Hippocampal formation (tissue), 2 donors: ENCODE measurements around the gene SULT2B1.
A peak's percentile ranks its signal among the peaks of the same experiment; 100 is the strongest.
"Not testable (repeated sequence)": the region's sequence is repeated elsewhere in the genome, so short reads cannot be mapped to it uniquely, and the experiment has no call there.

Experiments used
- DNase-seq, 2 donors: peaks; one replicate each; lab custom pipeline; 2025; lab: John Stamatoyannopoulos, UW

The SULT2B1 gene

DNA sequence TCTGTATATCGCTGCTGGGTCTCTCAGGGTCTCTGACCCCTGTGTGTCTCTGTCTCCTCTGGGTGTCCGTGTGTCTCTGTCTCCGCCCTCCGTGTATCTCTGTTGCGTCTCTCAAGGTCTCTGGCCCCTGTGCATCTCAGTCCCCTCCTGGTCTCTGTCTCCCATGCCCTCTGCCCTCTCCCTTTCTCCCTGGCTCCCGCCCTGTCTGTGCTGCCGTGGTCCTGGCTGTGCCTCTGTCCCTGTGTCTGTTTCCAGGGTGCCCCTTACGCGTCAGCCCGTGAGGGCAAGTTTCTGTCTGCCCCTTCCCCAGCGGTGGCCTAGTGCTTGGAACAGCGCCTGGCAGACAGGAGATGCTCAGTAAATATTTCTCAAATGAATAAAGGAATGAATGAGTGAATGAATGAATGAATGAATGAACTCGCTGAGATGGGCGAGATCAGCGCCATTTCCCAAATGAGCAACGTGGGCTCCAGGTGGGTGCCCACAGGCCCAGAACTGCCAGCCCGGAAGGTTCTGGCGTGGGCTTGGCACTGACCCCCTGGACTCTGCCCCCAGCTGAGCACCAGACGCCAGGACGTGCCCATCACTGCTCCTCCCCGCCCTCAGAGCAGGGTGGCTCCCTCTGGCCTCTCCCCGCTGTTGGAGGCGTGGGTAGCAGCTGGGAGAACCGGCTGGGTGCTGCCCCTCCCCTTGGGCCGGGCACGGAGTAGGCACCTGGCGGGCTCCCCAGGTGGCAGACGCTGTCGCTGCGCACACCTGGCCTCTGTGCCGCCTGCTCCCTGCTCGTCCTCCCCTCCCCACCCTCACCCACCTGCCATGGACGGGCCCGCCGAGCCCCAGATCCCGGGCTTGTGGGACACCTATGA lies at the start of gene SULT2B1:
SULT2B1 (plus strand) TSS at position 736 of the 866 bp plus-strand sequence; CDS start at position 817, 81 bp downstream.
- no peak for DNase-seq

DNA sequence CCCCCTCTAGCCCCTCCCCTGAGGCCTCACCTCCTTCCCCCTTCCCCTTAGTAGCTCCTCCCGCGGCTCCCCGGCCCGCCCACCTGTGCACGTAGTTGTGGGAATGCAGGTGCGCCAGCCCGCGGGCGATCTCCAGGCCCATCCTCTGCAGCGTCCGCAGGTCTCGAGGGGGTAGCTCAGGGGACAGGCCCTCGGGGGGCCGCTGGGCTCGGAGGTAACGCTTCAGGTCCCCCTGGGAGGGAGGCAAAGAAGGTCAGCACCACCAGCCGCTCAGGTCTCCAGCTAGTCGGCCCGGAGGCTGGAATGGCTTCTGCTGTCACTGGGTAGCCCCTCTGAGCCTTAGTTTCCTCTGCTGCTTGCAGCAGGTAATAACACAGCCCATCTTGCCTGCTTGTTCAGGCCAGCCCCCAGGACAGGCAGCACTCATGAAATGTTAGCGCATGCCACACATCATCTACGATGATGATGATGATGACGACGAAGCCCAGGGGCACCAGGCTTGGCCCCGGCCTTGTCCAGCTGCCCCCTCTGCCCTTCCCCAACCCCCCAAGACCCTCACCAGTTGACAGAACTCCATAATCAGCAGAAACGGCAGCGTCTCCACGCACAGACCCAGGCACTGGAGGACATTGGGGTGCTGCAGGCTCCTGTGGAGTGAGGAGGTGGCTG lies 49.5 kb upstream of the SULT2B1 start:
- no peak for DNase-seq

DNA sequence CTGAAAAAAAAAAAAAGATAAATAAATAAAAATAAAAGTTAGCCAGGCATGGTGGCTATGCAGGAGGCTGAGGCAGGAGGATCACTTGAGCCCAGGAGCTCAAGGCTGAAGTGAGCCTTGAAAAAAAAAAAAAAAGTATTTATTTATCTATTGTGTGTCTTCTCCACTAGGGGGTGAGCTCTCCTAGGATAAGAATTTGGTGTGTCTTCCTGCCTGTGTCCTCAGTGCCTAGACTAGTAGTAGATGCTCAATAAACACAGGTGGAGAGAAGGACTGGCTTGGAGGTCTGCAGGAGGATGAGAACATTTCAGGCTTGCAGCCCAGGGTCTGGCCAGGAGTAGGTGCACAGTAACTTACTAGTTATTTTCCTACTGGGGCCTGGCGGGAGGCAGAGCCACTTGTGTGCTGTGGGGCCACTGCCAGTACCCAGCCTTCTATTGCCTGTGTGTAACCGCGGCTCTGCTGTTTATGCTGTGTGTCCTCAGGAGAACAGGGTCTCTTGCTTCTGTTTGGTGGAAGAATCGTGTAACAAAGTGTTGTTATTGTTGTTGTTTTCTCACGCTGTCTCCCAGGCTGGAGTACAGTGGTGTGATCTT lies 45.7 kb upstream of the SULT2B1 start:
- no peak for DNase-seq

DNA sequence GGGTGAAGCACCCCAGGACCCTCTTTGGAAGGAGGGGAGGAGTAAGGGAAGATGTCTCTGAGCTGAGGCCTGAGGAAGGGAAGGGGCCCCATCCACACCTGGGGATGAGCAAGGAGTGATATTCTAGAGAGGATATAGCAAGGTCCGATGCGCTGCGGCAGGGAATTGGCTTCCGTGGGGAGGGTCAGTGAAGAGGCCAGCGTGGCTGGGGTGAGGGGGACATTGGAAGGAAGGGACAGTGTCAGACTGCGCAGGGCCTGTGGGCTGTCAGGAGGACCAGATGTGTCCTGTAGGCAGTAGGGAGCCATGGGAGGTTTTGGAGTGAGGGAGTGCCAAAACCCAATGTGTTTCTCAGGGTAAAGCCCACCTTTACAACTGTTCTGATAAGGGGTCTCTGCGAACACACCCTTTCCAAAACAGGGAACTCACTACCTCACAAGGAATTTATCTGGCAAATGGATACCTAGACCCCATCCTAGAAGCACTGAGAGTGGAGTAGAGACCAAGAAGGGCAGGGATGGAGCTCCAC lies 44.0 kb upstream of the SULT2B1 start:
- no peak for DNase-seq

DNA sequence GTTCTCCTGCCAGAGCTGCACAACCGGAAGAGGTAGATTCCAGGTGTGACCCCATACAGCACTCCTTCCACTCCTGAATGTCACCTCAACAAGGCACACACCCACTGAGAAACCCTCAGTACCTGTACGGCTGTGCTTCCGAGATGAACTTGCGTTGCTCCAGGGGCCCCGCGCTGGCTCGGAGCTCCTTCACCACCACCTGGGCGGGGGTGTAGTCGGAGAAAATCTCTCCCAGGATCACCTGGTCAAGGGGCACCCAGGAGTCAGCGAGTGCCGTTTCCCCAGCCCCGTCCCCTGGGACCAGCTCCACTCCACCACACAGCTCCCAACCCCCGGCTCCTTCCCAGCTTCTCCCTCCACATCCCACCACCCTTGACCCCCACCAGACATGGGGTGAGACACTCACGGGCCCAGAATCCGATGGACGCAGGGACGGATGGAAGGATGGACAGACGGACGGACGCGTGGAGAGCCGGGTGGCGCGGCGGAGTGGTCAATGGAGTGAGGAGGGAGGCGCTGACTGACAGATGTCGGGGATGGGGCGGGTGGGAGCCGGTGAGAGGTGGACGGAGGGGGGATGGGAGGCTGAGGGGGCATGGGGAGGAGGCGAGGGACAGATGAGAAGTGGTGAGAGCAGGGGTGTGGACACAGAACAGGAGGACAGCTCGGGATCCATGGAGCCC lies 43.1 kb upstream of the SULT2B1 start:
- DNase-seq: no peak

DNA sequence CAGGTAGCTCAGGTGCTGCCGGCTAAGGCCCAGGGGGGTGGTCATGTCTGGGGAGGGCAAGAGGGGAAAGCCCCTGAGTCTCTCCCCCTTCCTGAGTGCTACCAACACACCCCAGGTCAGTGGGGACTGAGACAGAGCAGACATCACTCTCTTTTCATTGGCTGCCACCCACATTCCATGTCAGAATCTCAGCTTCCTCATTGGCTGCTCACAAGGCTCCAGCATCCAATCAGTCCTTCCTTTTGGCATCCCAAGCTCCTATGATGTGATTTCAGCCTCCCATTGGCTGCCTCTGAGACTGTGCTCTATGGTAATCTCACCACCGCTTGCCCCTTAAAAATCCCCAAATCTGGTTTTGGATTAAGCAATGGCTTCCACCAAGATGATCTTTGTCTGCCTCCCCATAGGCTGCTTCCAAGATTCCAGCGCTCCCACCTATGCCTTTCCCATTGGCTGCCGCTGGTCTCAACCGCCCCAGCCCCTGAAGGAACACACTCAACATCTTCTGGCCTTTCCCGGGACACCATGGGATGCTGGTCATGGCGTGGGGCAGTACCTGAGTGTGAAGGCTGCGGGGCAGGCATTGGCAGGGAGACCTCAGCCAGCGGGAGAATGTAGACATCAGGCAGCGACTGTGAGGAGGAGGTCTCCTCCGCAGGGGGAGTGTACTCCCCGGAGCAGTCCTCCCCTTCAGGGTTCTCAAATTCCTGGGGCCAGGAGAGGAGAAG lies 42.3 kb upstream of the SULT2B1 start:
- DNase-seq: no peak

DNA sequence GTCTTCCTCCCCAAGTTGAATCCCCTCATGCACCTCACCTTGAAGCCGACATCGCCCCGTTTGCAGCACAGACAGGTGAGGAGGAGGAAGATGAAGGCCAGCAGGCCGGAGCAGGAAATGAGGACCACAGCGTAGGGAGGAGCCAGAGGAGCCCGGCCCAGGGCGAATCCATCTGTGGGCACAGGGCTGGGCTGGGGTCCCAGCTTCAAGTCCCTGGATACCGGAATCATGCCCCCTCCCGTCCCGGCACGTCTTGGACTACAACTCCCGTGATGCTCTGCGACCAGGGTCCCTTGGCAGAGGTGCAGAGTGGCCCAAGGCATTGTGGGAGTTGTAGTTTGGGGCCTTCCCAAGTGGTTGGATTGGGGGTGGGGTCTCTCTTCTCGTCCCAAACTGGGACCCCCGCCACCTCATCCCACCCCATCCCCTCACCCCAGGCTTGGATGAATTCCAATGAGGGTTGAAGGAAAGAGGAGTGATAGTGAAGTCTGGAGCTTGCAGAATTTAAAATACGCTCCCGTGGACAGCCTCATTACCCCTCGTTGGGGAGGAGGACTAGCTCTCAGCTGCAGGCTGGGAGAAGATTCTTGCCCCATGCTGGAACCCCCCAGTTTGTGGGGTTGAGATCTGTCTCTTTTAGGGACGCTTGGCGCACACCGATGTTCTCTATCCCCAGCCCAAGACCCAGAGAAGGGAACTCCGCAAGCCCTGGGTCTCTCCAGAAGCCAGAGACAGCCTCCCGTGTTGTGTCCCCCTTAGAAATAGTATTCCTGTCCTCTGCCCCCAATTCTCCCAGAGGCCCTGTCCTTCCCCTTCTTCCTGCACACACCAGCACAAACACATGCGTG lies 41.3 kb upstream of the SULT2B1 start:
- DNase-seq: peak; percentile 65 to 84

DNA sequence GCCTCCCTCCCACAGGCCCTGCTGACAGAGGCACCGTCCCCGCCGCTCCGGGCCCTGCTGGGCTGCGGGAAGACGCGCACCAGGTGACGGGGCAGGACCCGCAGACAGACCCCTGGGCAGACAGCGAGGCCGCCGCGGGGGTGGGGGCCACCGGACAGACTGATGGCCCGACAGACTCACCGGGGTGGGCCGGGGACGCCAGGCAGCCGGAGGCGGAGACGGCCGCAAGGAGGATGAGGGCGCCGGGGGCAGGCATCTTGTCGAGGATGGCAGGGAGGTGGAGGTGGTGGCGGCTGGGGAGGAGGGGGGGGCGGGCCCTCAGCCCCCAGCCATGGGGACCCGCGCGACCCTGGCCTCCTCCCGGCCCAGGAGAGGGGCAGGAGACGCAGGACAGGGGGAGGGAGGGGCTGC lies 40.6 kb upstream of the SULT2B1 start:
- DNase-seq: no peak

DNA sequence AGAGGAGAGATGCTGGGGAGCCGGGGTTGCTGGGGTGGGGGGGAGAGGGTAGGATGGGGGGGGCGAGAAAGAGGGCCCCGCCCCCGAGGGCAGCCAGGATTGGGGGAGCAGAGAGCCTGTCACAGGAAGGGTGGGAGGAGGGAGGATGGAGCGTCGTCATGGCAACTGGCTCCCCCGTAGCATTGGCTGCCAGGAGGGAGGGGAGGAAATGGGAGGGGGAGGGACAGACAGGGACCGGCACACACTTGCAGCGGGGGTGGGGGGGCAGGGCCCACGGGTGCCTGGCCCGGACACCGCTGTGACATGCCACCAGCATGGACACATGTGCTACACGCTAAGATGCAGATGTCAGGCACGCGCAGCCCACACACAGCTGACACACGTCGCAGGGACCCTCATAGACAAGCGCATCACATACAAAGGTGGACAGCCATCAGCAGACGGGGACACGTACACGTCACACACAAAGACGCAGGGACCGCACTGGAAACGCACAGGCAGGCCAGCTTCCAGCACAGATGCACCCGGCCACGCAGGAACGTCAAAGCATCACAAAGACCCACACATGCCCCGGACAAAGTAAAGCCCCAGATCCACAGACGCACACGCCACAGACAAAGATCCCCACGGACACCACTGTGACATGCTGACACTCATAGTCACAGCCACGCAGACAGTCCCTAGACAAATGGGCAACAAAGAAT lies 40.0 kb upstream of the SULT2B1 start, which contains the start of gene LMTK3:
LMTK3 (minus strand) TSS at position 36 of the 704 bp plus-strand sequence. CDS start 259 bp downstream, outside the sequence.
- peak; percentile 83 to 92 for DNase-seq

DNA sequence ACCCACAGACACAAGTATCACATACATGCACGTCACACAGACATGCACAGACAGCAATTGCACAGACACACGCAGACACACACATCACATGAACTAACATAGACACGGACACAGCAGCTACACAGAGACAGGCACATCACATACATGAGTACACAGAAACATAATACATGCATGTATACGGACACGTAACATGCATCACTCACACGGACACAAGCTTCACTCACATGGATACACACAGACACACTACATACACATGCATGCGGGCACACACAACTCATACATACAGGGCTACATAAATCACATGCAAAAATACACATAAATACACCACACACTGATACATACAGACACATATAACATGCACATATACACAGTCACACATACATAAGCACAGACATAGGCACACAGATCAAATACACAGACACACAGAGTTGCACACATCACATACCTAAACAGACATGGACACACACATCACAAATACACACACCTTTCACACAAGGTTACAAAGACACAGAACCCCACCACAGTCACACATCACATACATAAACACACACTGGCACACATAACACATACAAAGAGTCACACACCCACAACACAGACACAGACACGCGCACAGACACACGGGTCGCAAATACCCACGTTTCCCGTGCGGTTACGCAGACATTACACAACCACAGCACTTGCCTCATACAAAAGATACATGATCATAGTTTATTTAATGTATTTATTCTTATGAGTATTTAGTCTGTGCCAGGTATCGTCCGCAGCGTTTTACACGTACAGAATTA lies 39.3 kb upstream of the SULT2B1 start:
- DNase-seq: no peak

DNA sequence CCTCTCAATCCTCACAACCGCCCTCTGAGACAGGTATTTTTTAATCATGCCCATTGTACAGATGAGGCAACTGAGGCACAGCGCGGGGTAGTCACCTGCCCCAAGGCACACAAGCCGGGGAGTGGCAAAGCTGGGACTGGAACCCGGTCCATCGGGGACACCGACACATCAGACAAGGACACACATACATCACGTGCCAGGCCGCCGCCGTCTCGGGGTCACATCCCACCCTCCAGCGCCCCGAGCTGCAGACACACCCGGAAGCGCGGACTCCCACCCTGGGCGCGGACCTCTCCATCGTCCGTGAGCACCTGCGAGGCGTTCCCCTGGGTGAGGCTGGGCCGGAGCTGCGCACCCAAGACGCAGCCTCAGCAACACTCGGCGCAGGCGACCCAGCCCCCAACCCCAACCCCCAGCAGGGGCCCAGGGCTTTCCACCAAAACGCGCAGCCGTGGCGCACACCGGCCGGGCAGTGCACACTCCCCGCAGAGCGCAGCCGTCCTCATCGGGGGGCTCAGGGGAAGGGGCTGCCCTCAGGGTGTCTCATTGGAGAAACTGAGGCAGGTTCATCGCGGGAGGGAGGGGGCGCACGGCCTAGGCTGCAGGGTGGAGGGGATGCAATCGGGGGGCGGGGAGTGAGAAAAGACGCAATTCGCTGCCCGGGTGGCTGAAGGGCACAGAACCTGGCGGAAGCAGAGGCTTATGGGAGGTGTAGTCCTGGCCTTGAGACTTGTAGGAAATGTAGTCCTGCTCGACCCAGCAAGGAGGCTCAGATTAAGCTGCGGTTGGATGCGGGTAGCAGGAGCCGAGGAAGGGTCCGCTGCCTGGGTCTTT lies 38.5 kb upstream of the SULT2B1 start:
- peak; percentile 75 to 84 for DNase-seq

DNA sequence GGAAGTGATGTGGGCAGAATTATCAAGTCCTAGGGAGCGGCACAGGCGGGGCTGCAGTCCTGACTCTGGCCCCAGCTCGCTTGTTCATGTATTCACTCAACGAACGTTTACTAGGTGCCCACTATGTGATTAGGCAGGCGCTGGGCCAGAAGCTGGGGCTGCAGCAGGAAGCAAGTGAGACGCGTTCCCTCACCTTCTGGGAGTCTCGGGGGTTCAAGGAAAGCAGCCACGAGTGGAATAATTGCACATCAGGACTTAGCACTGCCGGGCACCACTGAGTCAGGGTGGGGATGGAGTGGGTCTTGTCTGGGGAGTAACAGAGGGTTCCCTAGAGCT lies 37.9 kb upstream of the SULT2B1 start:
- no peak for DNase-seq

DNA sequence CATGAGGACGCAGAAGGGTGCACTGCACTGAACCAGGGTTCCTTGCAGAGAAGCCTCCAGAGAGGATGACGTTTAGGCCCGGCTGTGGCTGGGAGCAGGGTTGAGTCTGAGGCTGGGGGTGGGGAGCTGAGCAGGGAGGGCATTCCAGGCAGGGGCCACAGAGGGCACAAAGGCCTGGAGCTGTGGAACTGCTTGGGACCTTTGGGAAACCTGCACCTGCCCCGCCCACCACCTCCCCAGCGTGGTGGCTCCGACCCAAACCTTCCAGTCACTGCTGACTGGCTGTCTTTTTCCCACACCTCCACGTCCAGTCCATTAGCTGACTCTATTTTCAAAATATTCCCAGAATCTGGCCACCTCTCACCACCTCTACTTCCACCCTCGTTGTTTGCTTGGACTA lies 35.4 kb upstream of the SULT2B1 start:
- no peak for DNase-seq

DNA sequence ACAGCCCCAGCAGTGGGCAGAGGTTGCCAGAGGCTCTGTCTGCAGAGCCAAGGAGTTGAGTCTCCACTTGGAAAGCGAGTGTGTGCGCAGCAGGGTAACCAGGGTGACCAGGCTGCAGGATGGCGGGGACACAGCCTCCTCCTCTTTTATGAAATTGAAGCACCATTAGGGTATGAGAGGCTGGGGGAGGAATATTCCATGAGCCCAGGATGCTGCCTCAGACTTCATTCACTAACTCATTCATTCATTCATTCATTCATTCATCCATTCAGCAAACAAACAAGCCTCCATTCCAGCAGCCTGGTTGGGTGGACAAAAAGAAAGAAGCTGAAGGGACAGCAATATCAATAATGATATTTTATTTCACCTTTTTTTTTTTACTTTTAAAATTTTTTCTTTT lies 33.8 kb upstream of the SULT2B1 start:
- no peak for DNase-seq

DNA sequence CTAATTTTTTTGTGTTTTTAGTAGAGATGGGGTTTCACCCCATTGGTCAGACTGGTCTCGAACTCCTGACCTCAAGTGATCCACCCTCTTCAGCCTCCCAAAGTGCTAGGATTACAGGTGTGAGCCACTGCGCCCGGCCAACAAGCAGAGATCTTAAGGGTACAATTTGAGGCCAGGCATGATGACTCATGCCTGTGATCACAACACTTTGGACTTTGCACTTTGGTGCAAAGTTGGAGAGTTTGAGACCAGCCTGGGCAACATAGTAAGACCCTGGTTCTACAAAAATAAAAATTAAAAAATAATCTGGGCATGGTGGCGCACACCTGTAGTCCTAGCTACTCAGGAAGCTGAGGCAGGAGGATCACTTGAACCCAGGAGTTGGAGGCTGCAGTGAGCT lies 32.5 kb upstream of the SULT2B1 start:
- DNase-seq: not testable (repeated sequence)

DNA sequence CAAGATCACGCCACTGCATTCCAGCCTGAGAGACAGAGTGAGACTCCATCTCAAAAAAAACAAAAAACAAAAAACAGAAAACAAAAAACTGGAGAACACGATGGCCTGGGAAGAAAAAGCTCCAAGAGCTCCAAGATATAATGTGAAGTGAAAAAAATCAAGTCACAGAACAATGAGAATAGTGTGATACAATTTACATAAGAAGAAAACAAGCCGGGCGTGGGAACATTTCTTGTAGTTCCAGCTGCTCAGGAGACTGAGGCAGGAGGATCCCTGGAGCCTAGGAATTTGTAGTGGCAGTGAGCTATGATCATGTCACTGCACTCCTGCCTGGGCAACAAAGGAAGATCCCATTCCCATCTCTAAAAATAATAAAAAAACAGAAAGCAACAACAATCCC lies 31.8 kb upstream of the SULT2B1 start:
- no peak for DNase-seq

DNA sequence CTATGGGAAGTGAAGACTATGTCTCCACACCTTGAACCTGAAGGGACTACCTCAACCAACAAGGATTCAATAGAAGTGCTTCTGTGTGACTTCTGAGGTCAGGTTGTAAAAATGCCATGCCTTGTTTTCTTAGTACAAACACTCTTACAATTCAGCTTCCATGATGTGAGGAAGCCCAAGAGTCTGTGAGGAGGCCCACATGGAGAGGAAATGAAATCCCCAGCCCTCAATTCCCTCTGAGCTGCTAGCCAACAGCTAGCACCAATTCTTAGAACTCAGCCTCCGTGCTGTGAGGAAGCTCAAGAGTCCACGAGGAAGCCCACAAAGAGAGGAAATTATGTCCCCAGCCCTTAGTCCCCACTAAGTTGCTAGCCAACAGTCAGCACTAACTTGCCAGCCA lies 27.8 kb upstream of the SULT2B1 start:
- no peak for DNase-seq

DNA sequence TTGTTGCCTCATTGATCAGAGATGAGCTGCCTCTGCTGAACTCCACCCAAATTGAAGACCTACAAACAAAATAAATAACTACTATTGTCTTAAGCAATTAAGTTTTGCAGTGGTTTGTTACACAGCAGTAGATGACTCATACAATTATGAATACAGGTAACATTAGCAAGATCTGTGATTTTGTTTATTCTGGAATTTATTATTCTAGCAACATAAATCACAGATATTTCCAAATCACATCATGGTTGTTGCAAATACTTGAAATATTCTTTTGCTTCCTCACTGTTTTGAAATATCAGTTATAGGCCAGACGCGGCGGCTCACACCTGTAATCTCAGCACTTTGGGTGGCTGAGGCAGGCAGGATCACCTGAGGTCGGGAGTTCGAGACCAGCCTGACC lies 27.2 kb upstream of the SULT2B1 start:
- DNase-seq: no peak
